Activated T-helper 2 cell treated with anti-CD3 and anti-CD28 coated beads, Interferon-gamma antibody, Interleukin-2, Interleukin-4, amounts not matched to agents 10 μg/mL and 5 μg/mL and 100 μg/mL, durations not matched to agents 14 hours and 24 hours and 36 hours (primary cell): ENCODE measurements around the gene HEY2. TPM values are rescaled to one million over a fixed set of nuclear protein-coding genes. Genes with fewer than 3 reads are reported as not detected.

Source experiments
- DNase-seq: peaks from one replicate; pipeline ENCODE4 v3.0.0; 2021; ENCODE audit warnings: low spot score
- H3K27ac Mint-ChIP-seq: one replicate; pipeline ENCODE4 v1.8.0; 2021; ENCODE audit warnings: mixed read lengths
- H3K27me3 Mint-ChIP-seq: one replicate; pipeline ENCODE4 v1.8.0; 2021; ENCODE audit warnings: low read depth, mixed read lengths
- H3K36me3 Mint-ChIP-seq: one replicate; pipeline ENCODE4 v1.8.0; 2021; ENCODE audit warnings: low read depth, mixed read lengths
- H3K4me1 Mint-ChIP-seq: one replicate; pipeline ENCODE4 v1.8.0; 2021; ENCODE audit warnings: low read depth, mixed read lengths
- H3K4me3 Mint-ChIP-seq: one replicate; pipeline ENCODE4 v1.8.0; 2021; ENCODE audit warnings: low read depth, mild to moderate bottlenecking, moderate library complexity, mixed read lengths
- H3K9me3 Mint-ChIP-seq: one replicate; pipeline ENCODE4 v1.8.0; 2021; ENCODE audit warnings: mixed read lengths
- intact Hi-C: fragments of 100-400 bp; cut with micrococcal nuclease; formaldehyde crosslinking; loops from one replicate; pipeline ENCODE4 v1.15.1; 2023
- total RNA-seq: library from RNA; stranded (reverse); gene quantifications from 2 replicates; pipeline ENCODE4 v1.2.3, GENCODE V29; 2022

Gene HEY2
- total RNA-seq, 1 donor from 2014 or later: not detected

- H3K27ac Mint-ChIP-seq: no peak overlapping the region
These were observed 38.4 kb downstream of the HEY2 start for GRCh38 chr6:125787791-125788190.

GRCh38 chr6:125789167-125789566, 39.7 kb downstream of the HEY2 start:
- Mint-ChIP-seq H3K27me3 (no peaks in the 10 kb centered on the region), H3K4me1 (peaks cover 46% of the 10 kb centered on the region), H3K36me3 (peaks cover 28% of the 10 kb centered on the region), H3K4me3 (peak overlapping the region; percentile 88), H3K27ac (peak overlapping the region; percentile 99), H3K9me3 (no peaks in the 10 kb centered on the region)
- intact Hi-C loops: loop anchor here (10.0 kb wide), 1 partner anchor 546 kb away; no protein-coding TSS in a partner anchor
- DNase-seq: no peak

More at GRCh38 chr6:125787791-125788190, 38.4 kb downstream of the HEY2 start:
- no peak for DNase-seq
- H3K27me3 Mint-ChIP-seq: no peaks in the 10 kb centered on the region
- no peak overlapping the region for H3K4me3 Mint-ChIP-seq
- intact Hi-C loops: loop anchor here (10.0 kb wide), 1 partner anchor 547 kb away; no protein-coding TSS in a partner anchor
- H3K4me1 Mint-ChIP-seq: peaks cover 38% of the 10 kb centered on the region
- H3K36me3 Mint-ChIP-seq: peaks cover 20% of the 10 kb centered on the region
- no peaks in the 10 kb centered on the region for H3K9me3 Mint-ChIP-seq

GRCh38 chr6:125789576-125790357, 40.3 kb downstream of the HEY2 start:
- intact Hi-C loops: loop anchor here (1.0 to 10.0 kb wide), 4 partner anchors 8 to 545 kb away; no protein-coding TSS in a partner anchor
- Mint-ChIP-seq H3K27ac (peak overlapping the region; percentile 99), H3K36me3 (peaks cover 28% of the 10 kb centered on the region), H3K4me1 (peaks cover 47% of the 10 kb centered on the region), H3K4me3 (peak overlapping the region; percentile 88), H3K27me3 (no peaks in the 10 kb centered on the region), H3K9me3 (no peaks in the 10 kb centered on the region)
- DNase-seq: peak; percentile 52

GRCh38 chr6:125790358-125791150, 41.1 kb downstream of the HEY2 start, which contains the start of gene NCOA7:
NCOA7 (plus strand) TSS chr6:125790960; CDS start chr6:125815355, 24,395 bp downstream.
- DNase-seq: peak; percentile 76
- Mint-ChIP-seq H3K36me3 (peaks cover 30% of the 10 kb centered on the region), H3K4me1 (peaks cover 50% of the 10 kb centered on the region), H3K9me3 (no peaks in the 10 kb centered on the region), H3K27me3 (no peaks in the 10 kb centered on the region), H3K27ac (peak within 1 kb of the TSS; percentile 99), H3K4me3 (peak within 1 kb of the TSS; percentile 92)
- intact Hi-C loops: loop anchor here (1.0 to 5.0 kb wide), 5 partner anchors 9 to 166 kb away; partner anchors contain the start of gene HINT3

GRCh38 chr6:125791151-125791819, 41.9 kb downstream of the HEY2 start:
- intact Hi-C loops: loop anchor here (1.0 to 5.0 kb wide), 4 partner anchors 36 to 165 kb away; partner anchors contain the start of gene HINT3
- Mint-ChIP-seq H3K4me1 (peaks cover 54% of the 10 kb centered on the region), H3K27me3 (no peaks in the 10 kb centered on the region), H3K4me3 (peak overlapping the region; percentile 92), H3K27ac (peak overlapping the region; percentile 78), H3K9me3 (no peaks in the 10 kb centered on the region), H3K36me3 (peaks cover 28% of the 10 kb centered on the region)
- DNase-seq: peak; percentile 37

GRCh38 chr6:125791820-125792165, 42.4 kb downstream of the HEY2 start:
- Mint-ChIP-seq H3K4me1 (peaks cover 54% of the 10 kb centered on the region), H3K4me3 (peak overlapping the region; percentile 92), H3K27me3 (no peaks in the 10 kb centered on the region), H3K9me3 (no peaks in the 10 kb centered on the region), H3K27ac (peak overlapping the region; percentile 78), H3K36me3 (peaks cover 27% of the 10 kb centered on the region)
- intact Hi-C loops: loop anchor here (1.0 to 5.0 kb wide), 4 partner anchors 36 to 165 kb away; partner anchors contain the start of gene HINT3
- no peak for DNase-seq

- H3K4me3 Mint-ChIP-seq: peak overlapping the region; percentile 92
- no peaks in the 10 kb centered on the region for H3K27me3 Mint-ChIP-seq
- peaks cover 27% of the 10 kb centered on the region for H3K36me3 Mint-ChIP-seq
- H3K4me1 Mint-ChIP-seq: peaks cover 52% of the 10 kb centered on the region
- DNase-seq: no peak
- intact Hi-C loops: loop anchor here (5.0 kb wide), 2 partner anchors 35 to 65 kb away; no protein-coding TSS in a partner anchor
- H3K9me3 Mint-ChIP-seq: no peaks in the 10 kb centered on the region
- H3K27ac Mint-ChIP-seq: peak overlapping the region; percentile 74
These were observed 42.7 kb downstream of the HEY2 start for GRCh38 chr6:125792172-125792571.

- Mint-ChIP-seq H3K4me1 (peaks cover 54% of the 10 kb centered on the region), H3K9me3 (no peaks in the 10 kb centered on the region), H3K27ac (peak overlapping the region; percentile 74), H3K4me3 (peak overlapping the region; percentile 92), H3K27me3 (no peaks in the 10 kb centered on the region), H3K36me3 (peaks cover 28% of the 10 kb centered on the region)
- DNase-seq: no peak
- intact Hi-C loops: loop anchor here (1.0 to 5.0 kb wide), 3 partner anchors 35 to 113 kb away; no protein-coding TSS in a partner anchor
These were observed 43.2 kb downstream of the HEY2 start for GRCh38 chr6:125792680-125793079.

GRCh38 chr6:125793280-125793679, 43.8 kb downstream of the HEY2 start:
- intact Hi-C loops: loop anchor here (1.0 to 5.0 kb wide), 3 partner anchors 34 to 112 kb away; no protein-coding TSS in a partner anchor
- no peaks in the 10 kb centered on the region for H3K9me3 Mint-ChIP-seq
- H3K4me1 Mint-ChIP-seq: peaks cover 52% of the 10 kb centered on the region
- H3K27me3 Mint-ChIP-seq: no peaks in the 10 kb centered on the region
- peak overlapping the region; percentile 88 for H3K27ac Mint-ChIP-seq
- no peak for DNase-seq
- peak overlapping the region; percentile 67 for H3K4me3 Mint-ChIP-seq
- H3K36me3 Mint-ChIP-seq: peaks cover 29% of the 10 kb centered on the region

- H3K4me3 Mint-ChIP-seq: peak overlapping the region; percentile 67
- H3K27me3 Mint-ChIP-seq: no peaks in the 10 kb centered on the region
- intact Hi-C loops: loop anchor here (1.0 to 5.0 kb wide), 5 partner anchors 9 to 111 kb away; no protein-coding TSS in a partner anchor
- peaks cover 54% of the 10 kb centered on the region for H3K4me1 Mint-ChIP-seq
- H3K27ac Mint-ChIP-seq: peak overlapping the region; percentile 88
- H3K36me3 Mint-ChIP-seq: peaks cover 31% of the 10 kb centered on the region
- DNase-seq: no peak
- H3K9me3 Mint-ChIP-seq: no peaks in the 10 kb centered on the region
These were observed 44.4 kb downstream of the HEY2 start for GRCh38 chr6:125793863-125794262.

- DNase-seq: no peak
- peak overlapping the region; percentile 88 for H3K27ac Mint-ChIP-seq
- no peaks in the 10 kb centered on the region for H3K27me3 Mint-ChIP-seq
- no peaks in the 10 kb centered on the region for H3K9me3 Mint-ChIP-seq
- intact Hi-C loops: loop anchor here (1.0 to 5.0 kb wide), 4 partner anchors 9 to 63 kb away; no protein-coding TSS in a partner anchor
- H3K36me3 Mint-ChIP-seq: peaks cover 37% of the 10 kb centered on the region
- H3K4me3 Mint-ChIP-seq: no peak overlapping the region
- peaks cover 53% of the 10 kb centered on the region for H3K4me1 Mint-ChIP-seq
These were observed 45.1 kb downstream of the HEY2 start for GRCh38 chr6:125794342-125795137.
